Uterus (tissue), 4 donors: ENCODE results near the gene MRTFB. TPM values are rescaled to one million over a fixed set of nuclear protein-coding genes. Genes with fewer than 3 reads are reported as not detected.

ENCODE experiments used
- DNase-seq, 2 donors: peaks; one replicate each; pipeline ENCODE4 v3.0.0-alpha.2; 2019 to 2020
- H3K27ac ChIP-seq, 2 donors: fragments of 200-600 bp; sonication (generic); 1 replicate in 1 of 2; 2 replicates in 1 of 2; pipeline ENCODE4 v1.5.1; 2016 to 2018
- H3K27me3 ChIP-seq, 2 donors: fragments of 200-600 bp; sonication (generic); one replicate each; pipeline ENCODE4 v1.5.1; 2018 to 2019; ENCODE audit warnings: control low read depth in 1 of 2
- H3K36me3 ChIP-seq, 2 donors: fragments of 200-600 bp; sonication (generic); one replicate each; pipeline ENCODE4 v1.5.1; 2019; ENCODE audit warnings: control low read depth in 1 of 2
- H3K4me1 ChIP-seq, 2 donors: fragments of 200-600 bp; sonication (generic); one replicate each; pipeline ENCODE4 v1.5.1; 2018 to 2019; ENCODE audit warnings: control low read depth in 1 of 2
- H3K4me3 ChIP-seq, 2 donors: fragments of 200-600 bp; sonication (generic); 1 replicate in 1 of 2; 2 replicates in 1 of 2; pipeline ENCODE4 v1.5.1; 2018 to 2019; ENCODE audit warnings: mild to moderate bottlenecking in 1 of 2
- H3K9me3 ChIP-seq, 2 donors: fragments of 200-600 bp; sonication (generic); one replicate each; pipeline ENCODE4 v1.5.1; 2019; ENCODE audit warnings: control low read depth in 1 of 2
- CTCF ChIP-seq, 4 experiments: fragments of 200-600 bp in 2 of 4; fragments of 450-650 bp in 2 of 4; sonication (generic) in 2 of 4; IDR thresholded peaks; one replicate each; pipeline ENCODE4 v1.5.1; 2016 to 2019; ENCODE audit warnings: antibody characterized with exemption in 4 of 4, mild to moderate bottlenecking in 2 of 4, moderate library complexity in 1 of 4
- POLR2A ChIP-seq, 2 donors: fragments of 450-650 bp; IDR thresholded peaks; one replicate each; pipeline ENCODE4 v1.6.1; 2016; ENCODE audit warnings: antibody characterized with exemption in 2 of 2, mild to moderate bottlenecking in 1 of 2, moderate library complexity in 1 of 2
- intact Hi-C: fragments of 100-400 bp; cut with DNase I; formaldehyde crosslinking; loops from one replicate; pipeline ENCODE4 v1.15.1; 2023; ENCODE audit warnings: low total_unique reads
- total RNA-seq, 4 donors: library from RNA; depleted of rRNA in 3 of 4; stranded (reverse); fragments of >200 nt in 3 of 4; gene quantifications; one replicate each; pipeline versions ENCODE4 v1.1.0 to v1.2.4, GENCODE V29; 2014 to 2023
- donor health status: DM: yes; HTN: yes; CAD: no.

The MRTFB gene
- total RNA-seq, 4 donors from 2014 or later = 49.8 to 178 (median 75.1) TPM

- H3K9me3 ChIP-seq = no peaks in the 10 kb centered on the region
- no peak for TF ChIP-seq POLR2A (IDR thresholded peaks at IDR 0.05)
- no peak for TF ChIP-seq CTCF (IDR thresholded peaks at IDR 0.05)
- no peaks in the 10 kb centered on the region for H3K4me1 ChIP-seq
- no peaks in the 10 kb centered on the region for H3K36me3 ChIP-seq
- intact Hi-C loops = no loop called here
- H3K4me3 ChIP-seq = no peak overlapping the region
- H3K27ac ChIP-seq = peak overlapping the region in 1 of 2 donors; percentile 24
- DNase-seq = no peak
- no peaks in the 10 kb centered on the region for H3K27me3 ChIP-seq
These were observed 26.3 kb downstream of the MRTFB start for GRCh38 chr16:14097182-14097959.

DNA sequence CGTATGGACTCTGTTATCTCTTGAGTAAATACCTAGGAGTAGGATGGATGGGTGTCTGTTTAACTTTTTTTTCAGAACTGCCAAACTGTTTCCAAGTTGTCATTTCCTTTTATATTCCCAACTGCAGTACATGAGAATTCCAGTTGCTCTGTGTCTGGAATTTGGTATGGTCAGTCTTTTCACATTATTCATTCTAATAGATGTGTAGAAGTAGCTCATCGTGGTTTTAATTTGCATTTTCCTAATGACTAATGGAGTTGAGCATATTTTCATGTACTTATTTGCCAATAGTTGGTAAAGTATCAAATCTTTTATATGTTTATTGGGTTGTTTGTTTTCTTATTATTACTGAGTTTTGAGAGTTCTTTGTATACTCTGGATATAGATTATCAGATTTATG is 27.0 kb downstream of the MRTFB start:
- H3K4me3 ChIP-seq = no peak overlapping the region
- intact Hi-C loops = no loop called here
- H3K4me1 ChIP-seq = no peaks in the 10 kb centered on the region
- H3K27ac ChIP-seq = peak overlapping the region in 1 of 2 donors; percentile 24
- H3K27me3 ChIP-seq = no peaks in the 10 kb centered on the region
- no peaks in the 10 kb centered on the region for H3K36me3 ChIP-seq
- H3K9me3 ChIP-seq = no peaks in the 10 kb centered on the region
- no peak for TF ChIP-seq CTCF (IDR thresholded peaks at IDR 0.05)
- TF ChIP-seq POLR2A (IDR thresholded peaks at IDR 0.05) = no peak
- DNase-seq = no peak

GRCh38 chr16:14100825-14101224 is 29.7 kb downstream of the MRTFB start:
- Histone ChIP-seq H3K36me3 (no peaks in the 10 kb centered on the region), H3K9me3 (no peaks in the 10 kb centered on the region), H3K4me3 (no peak overlapping the region), H3K27me3 (no peaks in the 10 kb centered on the region), H3K4me1 (no peaks in the 10 kb centered on the region), H3K27ac (no peak overlapping the region)
- TF ChIP-seq CTCF (IDR thresholded peaks at IDR 0.05) (no peak), POLR2A (IDR thresholded peaks at IDR 0.05) (no peak)
- intact Hi-C loops = no loop called here
- no peak for DNase-seq

GRCh38 chr16:14101415-14101814 is 30.3 kb downstream of the MRTFB start:
- Histone ChIP-seq H3K4me3 (no peak overlapping the region), H3K36me3 (no peaks in the 10 kb centered on the region), H3K27ac (no peak overlapping the region), H3K4me1 (no peaks in the 10 kb centered on the region), H3K9me3 (no peaks in the 10 kb centered on the region), H3K27me3 (no peaks in the 10 kb centered on the region)
- no peak for DNase-seq
- TF ChIP-seq POLR2A (IDR thresholded peaks at IDR 0.05) (no peak), CTCF (IDR thresholded peaks at IDR 0.05) (no peak)
- intact Hi-C loops = no loop called here

DNA sequence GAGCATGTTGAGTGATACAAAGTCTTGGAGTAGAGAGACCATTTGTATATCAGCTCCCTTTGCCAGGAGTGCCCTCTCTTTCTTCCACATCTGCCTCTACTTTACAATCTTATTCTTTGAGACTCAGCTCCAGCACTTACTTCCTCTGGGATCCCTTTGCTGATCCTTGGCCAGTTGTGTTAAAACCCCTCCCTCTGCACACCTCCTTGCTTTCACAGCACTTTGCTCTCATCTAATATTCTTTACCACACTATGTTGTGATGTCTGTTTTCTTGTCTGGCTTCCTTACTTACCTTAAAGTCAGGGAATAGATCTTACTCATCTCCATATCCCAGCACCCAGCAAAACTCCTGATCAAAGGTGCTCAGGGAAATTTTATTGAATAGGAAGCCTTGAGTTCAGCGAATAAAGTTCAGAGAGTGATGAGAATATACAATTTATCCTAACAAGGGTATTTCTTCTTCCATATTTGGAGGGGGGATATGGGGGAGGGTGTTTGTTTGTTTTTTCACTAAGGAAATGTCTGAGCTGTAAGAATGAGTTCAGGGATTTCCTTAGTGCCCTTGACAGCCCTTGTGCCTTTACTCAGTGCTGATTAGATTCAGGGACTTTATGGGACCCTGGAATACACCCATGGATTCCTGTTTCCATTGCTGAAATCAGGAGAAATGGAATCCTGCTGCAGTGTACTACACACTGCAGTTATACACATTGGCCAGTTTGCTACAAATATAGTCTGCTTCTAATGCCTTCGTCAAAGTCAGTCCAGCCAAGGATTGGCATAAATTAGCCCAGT is 32.0 kb downstream of the MRTFB start:
- no peak overlapping the region for H3K4me3 ChIP-seq
- H3K9me3 ChIP-seq = no peaks in the 10 kb centered on the region
- TF ChIP-seq POLR2A (IDR thresholded peaks at IDR 0.05) (no peak), CTCF (IDR thresholded peaks at IDR 0.05) (no peak)
- no peaks in the 10 kb centered on the region for H3K4me1 ChIP-seq
- H3K27me3 ChIP-seq = no peaks in the 10 kb centered on the region
- H3K27ac ChIP-seq = peak overlapping the region in 1 of 2 donors; percentile 49
- DNase-seq = no peak
- H3K36me3 ChIP-seq = no peaks in the 10 kb centered on the region
- intact Hi-C loops = no loop called here
